Mucosa of descending colon (tissue), 3 donors: ENCODE results near the gene WDR7. TPM values are rescaled to one million over a fixed set of nuclear protein-coding genes. Genes with fewer than 3 reads are reported as not detected.

Experiments
- ATAC-seq: fragments of 200-7000 bp; cut with Tn5 transposase; one replicate; pipeline ENCODE4 v1.9.1; 2020; ENCODE audit warnings: mild to moderate bottlenecking, moderate library complexity
- DNase-seq, 3 donors: peaks; one replicate each; pipeline ENCODE4 v3.0.0-alpha.2; 2020
- H3K36me3 ChIP-seq: fragments of 200-600 bp; one replicate; pipeline ENCODE4 v1.8.0; 2021; ENCODE audit warnings: low read depth, mild to moderate bottlenecking
- H3K4me1 ChIP-seq: fragments of 200-600 bp; one replicate; pipeline ENCODE4 v1.8.0; 2021; ENCODE audit warnings: low read depth, mild to moderate bottlenecking
- H3K4me3 ChIP-seq: fragments of 200-600 bp; one replicate; pipeline ENCODE4 v1.8.0; 2021; ENCODE audit warnings: mild to moderate bottlenecking
- H3K9me3 ChIP-seq: fragments of 200-600 bp; one replicate; pipeline ENCODE4 v1.8.0; 2021; ENCODE audit warnings: mild to moderate bottlenecking
- intact Hi-C, 2 donors: fragments of 100-400 bp; cut with DNase I in 1 of 2; cut with micrococcal nuclease in 1 of 2; formaldehyde crosslinking; loops; one replicate each; pipeline versions ENCODE4 v1.11.0 to v1.11.1; 2022; cut with DNase I, micrococcal nuclease
- total RNA-seq, 3 donors: library from RNA; stranded (reverse); fragmentation: NEBNext Ultra II Directional in 2 of 3; extraction: Animal tissue kit (Norgen Biotek cat#: 25700) in 2 of 3; gene quantifications; one replicate each; pipeline versions ENCODE4 v1.2.1 to v1.2.4, GENCODE V29; 2021 to 2023
- TF ChIP-seq, protein P1 (sequence below): fragments of 200-600 bp; IDR thresholded peaks from one replicate; pipeline ENCODE4 v1.8.0; 2022; ENCODE audit warnings: antibody characterized with exemption, mild to moderate bottlenecking
- donor health status: DM: no; HTN: no; CAD: no; lungs with moderate emphysema.
- donor health status: DM: no; HTN: no; CAD: no.
- donor health status: DM: no; HTN: yes; CAD: no.

Gene WDR7
- total RNA-seq, 3 donors from 2014 or later: 28.4 to 38.8 (median 29.3) TPM

- no peaks in the 10 kb centered on the region for H3K4me1 ChIP-seq
- no peaks in the 10 kb centered on the region for H3K9me3 ChIP-seq
- intact Hi-C loops: no loop called here
- H3K36me3 ChIP-seq: no peaks in the 10 kb centered on the region
- DNase-seq (no peak), ATAC-seq (no peak)
- H3K4me3 ChIP-seq: no peak overlapping the region
- TF ChIP-seq, protein P1, sequence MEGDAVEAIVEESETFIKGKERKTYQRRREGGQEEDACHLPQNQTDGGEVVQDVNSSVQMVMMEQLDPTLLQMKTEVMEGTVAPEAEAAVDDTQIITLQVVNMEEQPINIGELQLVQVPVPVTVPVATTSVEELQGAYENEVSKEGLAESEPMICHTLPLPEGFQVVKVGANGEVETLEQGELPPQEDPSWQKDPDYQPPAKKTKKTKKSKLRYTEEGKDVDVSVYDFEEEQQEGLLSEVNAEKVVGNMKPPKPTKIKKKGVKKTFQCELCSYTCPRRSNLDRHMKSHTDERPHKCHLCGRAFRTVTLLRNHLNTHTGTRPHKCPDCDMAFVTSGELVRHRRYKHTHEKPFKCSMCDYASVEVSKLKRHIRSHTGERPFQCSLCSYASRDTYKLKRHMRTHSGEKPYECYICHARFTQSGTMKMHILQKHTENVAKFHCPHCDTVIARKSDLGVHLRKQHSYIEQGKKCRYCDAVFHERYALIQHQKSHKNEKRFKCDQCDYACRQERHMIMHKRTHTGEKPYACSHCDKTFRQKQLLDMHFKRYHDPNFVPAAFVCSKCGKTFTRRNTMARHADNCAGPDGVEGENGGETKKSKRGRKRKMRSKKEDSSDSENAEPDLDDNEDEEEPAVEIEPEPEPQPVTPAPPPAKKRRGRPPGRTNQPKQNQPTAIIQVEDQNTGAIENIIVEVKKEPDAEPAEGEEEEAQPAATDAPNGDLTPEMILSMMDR: no peak
These were observed 71.9 kb downstream of the WDR7 start for GRCh38 chr18:56723068-56723467.

- intact Hi-C loops: no loop called here
- TF ChIP-seq, protein P1: no peak
- Histone ChIP-seq H3K4me3 (no peak overlapping the region), H3K9me3 (no peaks in the 10 kb centered on the region), H3K4me1 (no peaks in the 10 kb centered on the region), H3K36me3 (no peaks in the 10 kb centered on the region)
- no peak for DNase-seq
- no peak for ATAC-seq
These were observed 72.5 kb downstream of the WDR7 start for GRCh38 chr18:56723706-56724105.

GRCh38 chr18:56726906-56727305, 75.7 kb downstream of the WDR7 start:
- no peak overlapping the region for H3K4me3 ChIP-seq
- no peaks in the 10 kb centered on the region for H3K36me3 ChIP-seq
- no peaks in the 10 kb centered on the region for H3K9me3 ChIP-seq
- no peak for DNase-seq
- no peak for ATAC-seq
- H3K4me1 ChIP-seq: no peaks in the 10 kb centered on the region
- TF ChIP-seq, protein P1: no peak
- intact Hi-C loops: no loop called here

DNA sequence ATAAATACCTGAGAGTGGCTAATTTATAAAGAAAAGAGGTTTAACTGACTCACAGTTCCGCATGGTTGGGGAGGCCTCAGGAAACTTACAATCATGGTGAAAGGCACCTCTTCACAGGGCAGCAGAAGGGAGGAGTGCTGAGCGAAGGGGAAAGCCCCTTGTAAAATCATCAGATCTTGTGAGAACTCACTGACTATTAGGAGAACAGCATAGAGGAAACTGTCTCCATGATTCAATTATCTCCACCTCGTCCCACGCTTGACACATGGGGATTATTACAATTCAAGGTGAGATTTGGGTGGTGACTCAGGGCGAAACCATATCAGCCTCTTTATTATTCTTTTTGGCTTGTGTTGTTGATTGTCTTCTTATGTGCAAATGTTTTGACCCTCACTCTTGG, 76.2 kb downstream of the WDR7 start:
- TF ChIP-seq, protein P1: no peak
- H3K36me3 ChIP-seq: no peaks in the 10 kb centered on the region
- DNase-seq (no peak), ATAC-seq (no peak)
- intact Hi-C loops: no loop called here
- no peaks in the 10 kb centered on the region for H3K9me3 ChIP-seq
- no peak overlapping the region for H3K4me3 ChIP-seq
- H3K4me1 ChIP-seq: no peaks in the 10 kb centered on the region

DNA sequence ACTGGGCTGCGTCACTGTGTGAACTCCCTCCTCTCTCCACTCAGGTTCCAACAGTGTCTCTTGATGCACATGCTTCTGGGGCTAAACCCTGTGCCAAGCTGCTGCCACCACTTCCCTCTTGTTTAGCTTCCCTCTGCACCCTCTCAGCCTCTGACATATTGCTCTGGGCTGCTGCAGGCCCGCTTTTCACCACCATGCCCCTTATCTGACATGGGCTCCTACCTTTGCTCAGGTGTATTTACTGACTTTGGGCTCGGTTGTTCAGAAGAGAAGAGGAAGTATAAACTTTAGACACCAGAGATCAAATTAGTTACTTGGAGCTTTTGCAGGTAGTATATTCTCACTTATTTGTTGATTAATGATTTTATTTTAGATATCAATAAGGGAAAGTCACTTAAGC, 77.6 kb downstream of the WDR7 start:
- no peaks in the 10 kb centered on the region for H3K4me1 ChIP-seq
- ATAC-seq (peak; percentile 25), DNase-seq (no peak)
- no peaks in the 10 kb centered on the region for H3K9me3 ChIP-seq
- TF ChIP-seq, protein P1: no peak
- intact Hi-C loops: no loop called here
- no peak overlapping the region for H3K4me3 ChIP-seq
- no peaks in the 10 kb centered on the region for H3K36me3 ChIP-seq

GRCh38 chr18:56738184-56738583, 87.0 kb downstream of the WDR7 start:
- Histone ChIP-seq H3K36me3 (no peaks in the 10 kb centered on the region), H3K9me3 (no peaks in the 10 kb centered on the region), H3K4me3 (no peak overlapping the region), H3K4me1 (no peaks in the 10 kb centered on the region)
- intact Hi-C loops: no loop called here
- TF ChIP-seq, protein P1: no peak
- DNase-seq (no peak), ATAC-seq (no peak)
